H1 (cell line): ENCODE data around the gene RASSF3. TPM values are rescaled to one million over a fixed set of nuclear protein-coding genes. Genes with fewer than 3 reads are reported as not detected.

Experiments used
- CTCF ChIA-PET: fragments of 300-600 bp; sonication (Branson Sonifier 250); formaldehyde crosslinking; loops from one replicate; lab custom pipeline; 2021; ENCODE audit not compliant: partially characterized antibody; lab: Charles Lee
- POLR2A ChIA-PET: fragments of 300-600 bp; sonication (Branson Sonifier 250); formaldehyde crosslinking; loops from one replicate; lab custom pipeline; 2021; ENCODE audit warnings: inconsistent platforms; ENCODE audit not compliant: partially characterized antibody; lab: Charles Lee
- DNase-seq, 2 experiments: peaks; one replicate each; pipeline versions ENCODE4 v3.0.0 to v3.0.0-alpha.2; 2010 to 2022; ENCODE audit warnings: low spot score in 2 of 2, low read depth in 1 of 2, mixed read lengths in 1 of 2
- FAIRE-seq: peaks from 2 replicates; lab custom pipeline; 2011; peaks lifted over from hg19 to GRCh38; lab: Jason Lieb, UNC
- H2AFZ ChIP-seq: 2 replicates; pipeline ENCODE4 v1.8.1; 2012; ENCODE audit warnings: low read length, inconsistent platforms
- H2AK5ac ChIP-seq: 2 replicates; pipeline ENCODE4 v1.6.1; 2013; ENCODE audit warnings: low read depth, low read length
- H2BK120ac ChIP-seq: replicated peaks from 2 replicates; pipeline ENCODE3; 2013; ENCODE audit warnings: low read depth, low read length, inconsistent platforms
- H2BK12ac ChIP-seq: 2 replicates; pipeline ENCODE4 v1.6.1; 2013; ENCODE audit warnings: low read depth, low read length
- H2BK15ac ChIP-seq: 2 replicates; pipeline ENCODE4 v1.6.1; 2013; ENCODE audit warnings: low read length
- H2BK20ac ChIP-seq: 2 replicates; pipeline ENCODE4 v1.6.1; 2013; ENCODE audit warnings: low read length
- H2BK5ac ChIP-seq: 2 replicates; pipeline ENCODE4 v1.6.1; 2013; ENCODE audit warnings: low read depth, low read length
- H3K14ac ChIP-seq: 2 replicates; pipeline ENCODE4 v1.6.1; 2013; ENCODE audit warnings: inconsistent platforms; ENCODE audit not compliant: insufficient read length
- H3K18ac ChIP-seq: 2 replicates; pipeline ENCODE4 v1.6.1; 2013; ENCODE audit warnings: low read length; ENCODE audit errors: extremely low read depth
- H3K23ac ChIP-seq: 2 replicates; pipeline ENCODE4 v1.6.1; 2013; ENCODE audit warnings: inconsistent platforms; ENCODE audit not compliant: insufficient read length
- H3K23me2 ChIP-seq: 2 replicates; pipeline ENCODE4 v1.6.1; 2013; ENCODE audit warnings: low read depth, low read length
- H3K27ac ChIP-seq: 2 replicates; pipeline ENCODE4 v1.6.1; 2011; ENCODE audit warnings: low read depth, low read length, inconsistent platforms
- H3K27me3 ChIP-seq, 4 experiments: replicated peaks in 1 of 4; 1 replicate in 1 of 4; 2 replicates in 3 of 4; pipeline versions ENCODE4 v1.6.1 to v1.8.1; 2011 to 2013; ENCODE audit warnings: low read length in 3 of 4, mild to moderate bottlenecking in 3 of 4, inconsistent platforms in 2 of 4, mixed read lengths in 2 of 4, moderate library complexity in 1 of 4; ENCODE audit not compliant: control insufficient read depth in 3 of 4, insufficient read depth in 3 of 4; ENCODE audit errors: extremely low read depth in 1 of 4
- H3K36me3 ChIP-seq, 4 experiments: 2 replicates each; pipeline versions ENCODE4 v1.6.1 to v1.8.1; 2011 to 2013; ENCODE audit warnings: mild to moderate bottlenecking in 4 of 4, low read length in 3 of 4, moderate library complexity in 2 of 4, control low read depth in 1 of 4, inconsistent platforms in 1 of 4; ENCODE audit not compliant: insufficient read depth in 4 of 4, control insufficient read depth in 2 of 4
- H3K4ac ChIP-seq: replicated peaks from 2 replicates; pipeline ENCODE3; 2013; ENCODE audit warnings: low read length, low read depth, mixed read lengths, inconsistent platforms; ENCODE audit not compliant: insufficient read length
- H3K4me1 ChIP-seq, 4 experiments: replicated peaks in 1 of 4; 1 replicate in 1 of 4; 2 replicates in 3 of 4; pipeline versions ENCODE4 v1.6.1 to v1.8.1; 2011 to 2013; ENCODE audit warnings: low read length in 3 of 4, inconsistent platforms in 2 of 4, mixed read lengths in 1 of 4; ENCODE audit not compliant: insufficient read depth in 4 of 4, control insufficient read depth in 3 of 4
- H3K4me2 ChIP-seq, 2 experiments: 2 replicates each; pipeline versions ENCODE4 v1.6.1 to v1.8.1; 2011 to 2013; ENCODE audit warnings: low read depth in 2 of 2, low read length in 2 of 2, control low read depth in 1 of 2, inconsistent platforms in 1 of 2, mild to moderate bottlenecking in 1 of 2; ENCODE audit not compliant: insufficient read depth in 1 of 2
- H3K4me3 ChIP-seq, 4 experiments: fragments of 200-600, 300-600 bp in 1 of 4; sonication (generic), shearing (Covaris generic), sonication (Bioruptor Twin) in 1 of 4; 2 replicates each; pipeline versions ENCODE4 v1.5.1 to v1.8.1; 2011 to 2016; ENCODE audit warnings: low read length in 4 of 4, low read depth in 3 of 4, control low read depth in 2 of 4, inconsistent platforms in 2 of 4, mild to moderate bottlenecking in 2 of 4, mixed read lengths in 1 of 4, moderate library complexity in 1 of 4; ENCODE audit not compliant: insufficient read depth in 2 of 4; ENCODE audit errors: extremely low read depth in 1 of 4
- H3K56ac ChIP-seq: replicated peaks from 2 replicates; pipeline ENCODE3; 2013; ENCODE audit warnings: low read depth, mild to moderate bottlenecking, mixed read lengths, low read length, inconsistent platforms; ENCODE audit not compliant: insufficient read length
- H3K79me1 ChIP-seq: 2 replicates; pipeline ENCODE4 v1.6.1; 2013; ENCODE audit warnings: low read depth, low read length, control low read depth
- H3K79me2 ChIP-seq, 2 experiments: 2 replicates each; pipeline versions ENCODE4 v1.6.1 to v1.8.1; 2012 to 2013; ENCODE audit warnings: low read length in 2 of 2, mild to moderate bottlenecking in 2 of 2, inconsistent platforms in 1 of 2; ENCODE audit not compliant: insufficient read depth in 2 of 2, control insufficient read depth in 1 of 2
- H3K9ac ChIP-seq, 4 experiments: replicated peaks in 1 of 4; 1 replicate in 1 of 4; 2 replicates in 3 of 4; pipeline versions ENCODE4 v1.6.1 to v1.8.1; 2011 to 2013; ENCODE audit warnings: low read depth in 3 of 4, low read length in 3 of 4, control low read depth in 2 of 4, mild to moderate bottlenecking in 2 of 4, moderate library complexity in 2 of 4, inconsistent platforms in 1 of 4; ENCODE audit errors: extremely low read depth in 1 of 4
- H3K9me3 ChIP-seq, 2 experiments: 2 replicates each; pipeline versions ENCODE4 v1.6.1 to v1.8.1; 2012 to 2013; ENCODE audit warnings: mild to moderate bottlenecking in 2 of 2, moderate library complexity in 2 of 2, control low read depth in 1 of 2, inconsistent platforms in 1 of 2, low read depth in 1 of 2, low read length in 1 of 2, mixed read lengths in 1 of 2; ENCODE audit not compliant: insufficient read depth in 2 of 2
- H4K20me1 ChIP-seq, 2 experiments: replicated peaks in 1 of 2; 2 replicates each; pipeline versions ENCODE3 to v1.8.1; 2011 to 2013; ENCODE audit warnings: inconsistent platforms in 2 of 2, low read length in 2 of 2, mild to moderate bottlenecking in 1 of 2; ENCODE audit not compliant: insufficient read depth in 2 of 2, control insufficient read depth in 1 of 2
- H4K5ac ChIP-seq: 2 replicates; pipeline ENCODE4 v1.6.1; 2013; ENCODE audit warnings: low read length, low read depth, mixed read lengths, inconsistent platforms; ENCODE audit not compliant: insufficient read length
- H4K8ac ChIP-seq: 2 replicates; pipeline ENCODE4 v1.8.0; 2013; ENCODE audit warnings: mild to moderate bottlenecking, moderate library complexity, low read length, inconsistent platforms; ENCODE audit not compliant: insufficient read depth; ENCODE audit errors: extremely low read depth
- H4K91ac ChIP-seq: replicated peaks from 2 replicates; pipeline ENCODE3; 2013; ENCODE audit warnings: low read length, mixed read lengths, inconsistent platforms; ENCODE audit not compliant: insufficient read length
- EP300 ChIP-seq, 2 experiments: IDR thresholded peaks; 1 replicate in 1 of 2; 2 replicates in 1 of 2; pipeline ENCODE4 v1.6.1; 2011 to 2012; ENCODE audit warnings: low read depth in 2 of 2, low read length in 2 of 2, mild to moderate bottlenecking in 2 of 2, borderline replicate concordance in 1 of 2, inconsistent platforms in 1 of 2, moderate library complexity in 1 of 2
- HDAC6 ChIP-seq: IDR thresholded peaks from one replicate; pipeline ENCODE4 v1.7.1; 2012; ENCODE audit warnings: low read depth, mild to moderate bottlenecking, inconsistent platforms, low read length, moderate library complexity
- JUN ChIP-seq: IDR thresholded peaks from 2 replicates; pipeline ENCODE4 v1.6.1; 2011; ENCODE audit warnings: low read depth, mild to moderate bottlenecking, improper control_type of control experiment, low read length
- JUND ChIP-seq: IDR thresholded peaks from 2 replicates; pipeline ENCODE4 v1.6.1; 2011; ENCODE audit warnings: mild to moderate bottlenecking, improper control_type of control experiment, low read length
- SIN3A ChIP-seq, 2 experiments: IDR thresholded peaks in 1 of 2; conservative IDR thresholded peaks in 1 of 2; 2 replicates each; pipeline ENCODE4 v1.6.1; 2011 to 2012; ENCODE audit warnings: low read length in 2 of 2, improper control_type of control experiment in 1 of 2, low read depth in 1 of 2, mild to moderate bottlenecking in 1 of 2
- SIX5 ChIP-seq: IDR thresholded peaks from 2 replicates; pipeline ENCODE4 v1.6.1; 2011; ENCODE audit warnings: mild to moderate bottlenecking, low read depth, low read length
- TAF1 ChIP-seq: IDR thresholded peaks from 2 replicates; pipeline ENCODE4 v1.6.1; 2011; ENCODE audit warnings: mild to moderate bottlenecking, low read depth, low read length
- TEAD4 ChIP-seq: IDR thresholded peaks from 2 replicates; pipeline ENCODE4 v1.6.1; 2012; ENCODE audit warnings: low read depth, low read length, inconsistent platforms, mixed read lengths
- WGBS, 2 experiments: shearing (Covaris generic) in 1 of 2; methylation state at CpG; one replicate each; pipeline versions ENCODE4 v1.1.6 to v1.1.7; 2013 to 2015; ENCODE audit warnings: low lambda C conversion rate in 2 of 2, mixed read lengths in 2 of 2, inconsistent platforms in 1 of 2, low coverage in 1 of 2, missing lambda C conversion rate in 1 of 2; ENCODE audit not compliant: insufficient replicate concordance in 2 of 2, insufficient coverage in 1 of 2, insufficient read length in 1 of 2; ENCODE audit errors: extremely low coverage in 1 of 2, missing lambda C conversion rate in 1 of 2; 5-methylcytosine and 5-hydroxymethylcytosine counted together
- polyA plus RNA-seq, 7 experiments: library from polyadenylated mRNA; depleted of rRNA in 3 of 7; stranded (reverse) in 5 of 7; unstranded in 2 of 7; fragments of >200 nt in 5 of 7; fragments of 200-250 nt in 2 of 7; gene quantifications; 1 replicate in 5 of 7; 2 replicates in 1 of 7; 4 replicates in 1 of 7; pipeline versions ENCODE4 v1.2.1 to v1.2.3, GENCODE V29; 2011 to 2013; ENCODE audit warnings: missing spikeins in 2 of 7, mixed read lengths in 2 of 7
- total RNA-seq: library from RNA; stranded (reverse); fragmentation: NEBNext Ultra II Directional; extraction: Animal tissue kit (Norgen Biotek cat#: 25700); gene quantifications from 2 replicates; pipeline ENCODE4 v1.2.1, GENCODE V29; 2021
- TF ChIP-seq, protein P1 (sequence below): IDR thresholded peaks from 2 replicates; pipeline ENCODE4 v1.6.1; 2011; ENCODE audit warnings: low read depth, mild to moderate bottlenecking, low read length; ENCODE audit not compliant: insufficient read depth

The RASSF3 gene
- total and polyA plus RNA-seq, 2 of the 8 experiments (the other 6 are each of a cell fraction or from before 2014, with no cell fraction given), result 19.1 to 64.3 TPM

GRCh38 chr12:64618953-64619590 is 8.8 kb downstream of the RASSF3 start:
- CTCF ChIA-PET, result no interaction called here
- Histone ChIP-seq H3K27me3 (no peaks in the 10 kb centered on the region), H3K56ac (no peak overlapping the region), H3K79me1 (no peaks in the 10 kb centered on the region), H2BK15ac (no peak overlapping the region), H3K4me1 (no peaks in the 10 kb centered on the region; a peak in 1 of 7 replicates), H2BK12ac (no peak overlapping the region), H3K14ac (no peak overlapping the region), H4K8ac (no peak overlapping the region), H3K79me2 (peaks cover 14 to 97% of the 10 kb centered on the region in 2 experiments), H3K27ac (no peak overlapping the region), H3K9me3 (no peaks in the 10 kb centered on the region), H4K20me1 (peaks cover 0 to 2% of the 10 kb centered on the region in 2 experiments), H3K9ac (no peak overlapping the region), H2AFZ (no peak overlapping the region), H2AK5ac (no peak overlapping the region), H3K4ac (no peak overlapping the region), H2BK120ac (no peak overlapping the region), H2BK5ac (no peak overlapping the region), H3K23me2 (0 out of 2 replicates have a peak, but pooled peaks cover 2% of the 10 kb centered on the region), H2BK20ac (no peak overlapping the region), H3K4me3 (no peak overlapping the region), H4K91ac (no peak overlapping the region), H3K36me3 (peaks cover 0 to 6% (median 0%) of the 10 kb centered on the region in 4 experiments; a peak in 2 of 8 replicates), H3K18ac (no peak overlapping the region), H3K23ac (no peak overlapping the region), H4K5ac (no peak overlapping the region), H3K4me2 (no peak overlapping the region)
- POLR2A ChIA-PET, result no interaction called here
- DNase-seq (no peak), FAIRE-seq (no peak)
- TF ChIP-seq JUN (no peak), TAF1 (no peak), HDAC6 (no peak), TEAD4 (no peak), SIN3A (conservative IDR thresholded peaks at IDR 0.05 in 1 of 2, IDR thresholded peaks at IDR 0.05 in 1 of 2; ENCODE audit: low read depth in 1 of 2, low read length in 2 of 2) (no peak), SIX5 (no peak), JUND (no peak), EP300 (IDR thresholded peaks at IDR 0.05; ENCODE audit: borderline replicate concordance in 1 of 2, low read depth in 2 of 2, low read length in 2 of 2) (no peak)
- TF ChIP-seq, protein P1, sequence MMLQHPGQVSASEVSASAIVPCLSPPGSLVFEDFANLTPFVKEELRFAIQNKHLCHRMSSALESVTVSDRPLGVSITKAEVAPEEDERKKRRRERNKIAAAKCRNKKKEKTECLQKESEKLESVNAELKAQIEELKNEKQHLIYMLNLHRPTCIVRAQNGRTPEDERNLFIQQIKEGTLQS, result no peak
- 80 to 100% methylated on average over 1 to 3 of the region's 3 CpGs for WGBS, 2 experiments
